Upper lobe of right lung (tissue), 1 donor: ENCODE data around the gene PRSS38. TPM values are rescaled to one million over a fixed set of nuclear protein-coding genes. Genes with fewer than 3 reads are reported as not detected.

ENCODE experiments used
- ATAC-seq: fragments of 200-7000 bp; cut with Tn5 transposase; one replicate; pipeline ENCODE4 v1.9.1; 2020; ENCODE audit warnings: mild to moderate bottlenecking, moderate library complexity
- DNase-seq: peaks from one replicate; pipeline ENCODE4 v3.0.0-alpha.2; 2020
- H3K27ac ChIP-seq: fragments of 200-600 bp; one replicate; pipeline ENCODE4 v1.8.0; 2022
- H3K27me3 ChIP-seq: fragments of 200-600 bp; one replicate; pipeline ENCODE4 v1.8.0; 2022; ENCODE audit warnings: mild to moderate bottlenecking
- H3K36me3 ChIP-seq: fragments of 200-600 bp; one replicate; pipeline ENCODE4 v1.8.0; 2022
- H3K4me1 ChIP-seq: fragments of 200-600 bp; one replicate; pipeline ENCODE4 v1.8.0; 2022
- H3K4me3 ChIP-seq: fragments of 200-600 bp; one replicate; pipeline ENCODE4 v1.8.0; 2022; ENCODE audit warnings: mild to moderate bottlenecking
- H3K9me3 ChIP-seq: fragments of 200-600 bp; one replicate; pipeline ENCODE4 v1.8.0; 2022
- intact Hi-C: fragments of 100-400 bp; cut with DNase I; formaldehyde crosslinking; loops from one replicate; pipeline ENCODE4 v1.11.0; 2022
- total RNA-seq: library from RNA; stranded (reverse); fragmentation: NEBNext Ultra II Directional; extraction: Animal tissue kit (Norgen Biotek cat#: 25700); gene quantifications from one replicate; pipeline ENCODE4 v1.2.1, GENCODE V29; 2021
- TF ChIP-seq, protein P1 (sequence below): fragments of 200-600 bp; IDR thresholded peaks from one replicate; pipeline ENCODE4 v1.8.0; 2022; ENCODE audit warnings: antibody characterized with exemption
- donor health status: DM: no; HTN: yes; CAD: no; lungs with severe emphysema.

The PRSS38 gene
- total RNA-seq, 1 donor from 2014 or later = not detected

DNA sequence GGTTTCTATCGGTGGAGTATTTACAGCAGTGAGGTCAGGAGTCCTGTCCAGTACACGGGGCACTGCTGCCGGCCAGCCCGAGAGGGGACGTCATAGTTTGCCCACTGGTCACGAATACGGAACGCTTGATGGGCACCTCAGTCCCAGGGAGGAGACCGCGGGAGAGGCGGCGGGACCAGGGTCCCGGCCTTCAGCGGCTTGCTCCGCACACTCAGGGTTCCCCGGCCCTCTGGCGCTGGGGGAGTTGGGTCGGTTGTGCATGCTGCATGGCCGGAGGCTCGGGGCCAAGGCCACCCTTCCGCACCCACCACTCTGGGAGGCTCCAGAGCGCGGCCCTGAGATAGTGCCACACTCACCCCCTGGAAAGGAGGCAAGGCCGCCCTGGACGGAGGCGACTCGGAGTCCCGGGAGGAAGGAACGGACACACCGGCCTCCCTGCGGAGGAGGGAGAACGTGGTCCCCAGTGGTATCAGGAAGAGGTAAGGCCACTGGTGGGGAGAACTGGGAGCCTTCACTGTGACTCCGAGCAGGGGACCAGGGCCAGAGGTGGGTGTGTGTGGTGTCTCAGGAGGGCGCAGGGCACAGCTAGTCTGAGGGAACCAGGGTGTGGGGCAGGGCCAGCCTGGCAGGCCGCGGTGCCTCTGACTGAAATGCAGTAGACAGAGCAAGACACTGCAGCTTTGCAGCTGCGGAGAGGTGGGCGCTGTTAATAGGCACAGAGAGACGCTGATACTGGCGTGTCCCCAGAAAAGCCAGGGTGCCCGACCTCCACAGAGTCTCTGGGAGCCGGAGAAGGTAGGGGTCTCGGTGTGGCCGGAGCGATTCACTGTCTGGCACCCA is 28.6 kb upstream of the PRSS38 start:
- peaks cover 13% of the 10 kb centered on the region for H3K4me1 ChIP-seq
- H3K4me3 ChIP-seq = peak overlapping the region; percentile 58
- H3K36me3 ChIP-seq = no peaks in the 10 kb centered on the region
- H3K27me3 ChIP-seq = no peaks in the 10 kb centered on the region
- peak overlapping the region; percentile 53 for H3K27ac ChIP-seq
- DNase-seq (peak; percentile 68), ATAC-seq (peak; percentile 1)
- TF ChIP-seq, protein P1, sequence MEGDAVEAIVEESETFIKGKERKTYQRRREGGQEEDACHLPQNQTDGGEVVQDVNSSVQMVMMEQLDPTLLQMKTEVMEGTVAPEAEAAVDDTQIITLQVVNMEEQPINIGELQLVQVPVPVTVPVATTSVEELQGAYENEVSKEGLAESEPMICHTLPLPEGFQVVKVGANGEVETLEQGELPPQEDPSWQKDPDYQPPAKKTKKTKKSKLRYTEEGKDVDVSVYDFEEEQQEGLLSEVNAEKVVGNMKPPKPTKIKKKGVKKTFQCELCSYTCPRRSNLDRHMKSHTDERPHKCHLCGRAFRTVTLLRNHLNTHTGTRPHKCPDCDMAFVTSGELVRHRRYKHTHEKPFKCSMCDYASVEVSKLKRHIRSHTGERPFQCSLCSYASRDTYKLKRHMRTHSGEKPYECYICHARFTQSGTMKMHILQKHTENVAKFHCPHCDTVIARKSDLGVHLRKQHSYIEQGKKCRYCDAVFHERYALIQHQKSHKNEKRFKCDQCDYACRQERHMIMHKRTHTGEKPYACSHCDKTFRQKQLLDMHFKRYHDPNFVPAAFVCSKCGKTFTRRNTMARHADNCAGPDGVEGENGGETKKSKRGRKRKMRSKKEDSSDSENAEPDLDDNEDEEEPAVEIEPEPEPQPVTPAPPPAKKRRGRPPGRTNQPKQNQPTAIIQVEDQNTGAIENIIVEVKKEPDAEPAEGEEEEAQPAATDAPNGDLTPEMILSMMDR = no peak
- intact Hi-C loops = no loop called here
- no peaks in the 10 kb centered on the region for H3K9me3 ChIP-seq

DNA sequence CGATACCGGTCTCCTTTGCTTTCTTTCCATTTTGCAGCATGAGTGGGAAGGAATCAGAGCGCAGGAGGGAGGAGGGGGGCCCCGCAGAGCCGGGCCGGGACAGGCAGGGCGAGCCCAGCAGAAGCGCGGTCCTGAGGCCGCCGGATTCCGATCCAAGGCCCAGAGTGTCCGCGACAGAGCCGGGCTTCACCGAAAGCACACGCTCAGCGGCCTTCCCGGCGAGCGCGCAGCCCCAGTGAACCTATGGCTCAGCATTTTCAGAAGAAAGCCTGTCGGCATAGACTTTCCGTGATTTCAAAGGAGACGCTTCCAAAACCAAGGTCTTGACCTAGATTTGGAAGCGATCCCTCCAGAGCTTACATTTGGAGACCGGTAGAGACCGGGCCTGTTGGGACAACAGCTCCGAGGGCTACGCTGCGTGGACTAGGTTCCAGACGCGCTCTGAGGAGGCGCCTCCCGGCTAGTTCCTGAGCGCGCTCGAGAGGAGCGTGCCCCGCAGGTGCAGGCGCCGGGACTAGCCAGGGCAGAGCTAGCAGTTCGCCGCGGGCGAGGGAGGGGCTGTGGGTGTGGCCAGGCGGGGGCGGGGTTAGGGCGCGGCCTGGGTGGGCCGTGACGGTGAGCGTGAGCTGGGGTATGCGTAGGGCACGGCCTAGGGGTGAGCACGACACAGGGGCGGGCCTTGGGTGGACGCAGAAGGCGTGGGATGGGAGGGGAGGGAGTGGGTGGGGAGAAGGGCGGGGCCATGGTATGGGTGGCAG is 27.8 kb upstream of the PRSS38 start:
- Histone ChIP-seq H3K27ac (peak overlapping the region; percentile 53), H3K27me3 (no peaks in the 10 kb centered on the region), H3K36me3 (no peaks in the 10 kb centered on the region), H3K9me3 (no peaks in the 10 kb centered on the region), H3K4me3 (peak overlapping the region; percentile 58), H3K4me1 (peaks cover 13% of the 10 kb centered on the region)
- intact Hi-C loops = no loop called here
- TF ChIP-seq, protein P1 = no peak
- peak; percentile 97 for DNase-seq
- ATAC-seq = peak; percentile 95

DNA sequence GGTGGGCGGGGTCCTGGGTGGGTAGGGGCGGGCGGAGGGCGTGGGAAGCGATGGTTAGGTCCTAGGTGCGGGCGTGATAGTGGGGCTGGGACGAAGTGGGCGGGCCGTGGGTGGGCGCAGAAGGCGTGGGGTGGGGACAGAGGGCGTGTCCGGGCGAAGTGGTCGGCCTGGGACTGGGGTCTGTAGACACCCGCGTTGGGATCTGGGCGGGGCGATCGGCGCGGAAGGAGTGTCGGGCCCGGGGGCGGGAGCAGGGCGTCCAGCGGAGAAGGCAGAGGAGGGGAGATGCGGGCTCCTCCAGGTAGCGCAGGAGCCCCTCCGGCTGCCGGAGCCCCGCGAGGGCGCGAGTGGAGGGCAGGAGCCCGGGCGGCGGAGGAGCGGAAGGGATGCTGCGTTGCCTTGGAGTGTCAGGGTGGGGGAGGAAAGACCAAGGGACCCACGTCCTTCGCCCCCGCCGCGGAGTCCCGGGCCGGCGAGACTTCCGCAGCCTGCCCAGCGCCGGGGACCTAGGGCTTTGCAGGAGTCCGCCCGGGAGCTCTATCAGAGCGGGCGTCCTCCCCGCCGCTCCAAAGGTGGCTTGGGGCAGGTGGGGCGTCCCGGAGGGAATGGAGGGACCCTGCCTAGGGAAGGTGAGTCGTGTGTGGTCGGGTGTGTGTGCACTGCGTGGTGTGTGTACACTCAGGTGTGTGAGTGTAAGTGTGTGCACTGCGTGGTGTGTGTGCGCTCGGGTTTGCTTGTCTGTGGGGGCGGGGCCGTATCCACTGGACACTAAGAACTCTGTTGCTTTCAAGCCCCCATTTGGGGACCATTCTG is 27.0 kb upstream of the PRSS38 start:
- H3K36me3 ChIP-seq = no peaks in the 10 kb centered on the region
- H3K27ac ChIP-seq = peak overlapping the region; percentile 31
- peak overlapping the region; percentile 58 for H3K4me3 ChIP-seq
- intact Hi-C loops = no loop called here
- peaks cover 13% of the 10 kb centered on the region for H3K4me1 ChIP-seq
- DNase-seq (peak; percentile 92), ATAC-seq (peak; percentile 78)
- H3K27me3 ChIP-seq = no peaks in the 10 kb centered on the region
- TF ChIP-seq, protein P1 = no peak
- no peaks in the 10 kb centered on the region for H3K9me3 ChIP-seq

DNA sequence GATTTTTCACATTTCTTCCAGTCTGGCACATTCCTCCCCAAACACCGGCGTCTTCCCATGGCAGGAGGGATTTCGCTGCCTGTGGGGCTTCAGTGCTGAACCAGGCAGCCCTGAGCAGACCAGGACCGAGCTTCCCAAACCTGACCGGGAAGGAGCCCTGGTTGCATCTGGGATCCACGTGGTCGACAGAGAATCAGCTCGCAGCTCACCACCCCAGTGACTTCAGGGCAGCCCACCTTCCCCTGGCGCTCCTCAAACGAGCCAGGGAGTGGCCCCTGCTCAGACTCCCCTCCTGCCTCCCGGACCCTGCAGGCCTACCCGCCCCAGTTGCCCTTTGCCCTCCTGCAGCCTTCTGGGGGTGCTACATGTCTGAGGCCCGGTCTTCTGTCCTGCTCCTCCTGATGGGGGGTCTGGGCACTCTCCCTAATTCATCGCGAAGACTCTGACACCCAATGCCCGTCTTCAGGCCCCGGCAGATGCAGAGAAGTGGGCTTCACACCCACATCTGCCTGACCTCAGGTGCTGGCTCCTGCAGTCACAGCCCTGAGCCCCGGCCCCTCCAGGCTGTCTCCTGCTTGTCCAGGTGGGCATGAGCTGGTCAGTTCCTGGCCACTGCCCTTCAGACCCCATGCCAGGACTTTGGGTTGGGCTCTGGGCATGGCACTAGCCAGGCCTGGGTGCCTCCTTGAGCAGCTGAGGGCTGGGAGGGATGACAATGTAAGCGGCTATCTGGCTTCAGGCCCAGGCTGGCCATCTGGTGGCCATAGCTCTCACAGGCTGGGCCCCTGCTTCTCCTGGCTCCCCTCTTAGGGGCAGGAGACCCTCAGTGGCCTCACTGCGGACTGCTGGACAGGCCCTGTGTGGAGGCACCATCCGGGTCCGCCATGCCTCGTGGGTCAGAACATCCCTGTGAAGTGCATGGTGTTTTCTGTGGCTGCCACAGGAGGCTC is 26.1 kb upstream of the PRSS38 start:
- Histone ChIP-seq H3K4me3 (peak overlapping the region; percentile 58), H3K27ac (no peak overlapping the region), H3K27me3 (no peaks in the 10 kb centered on the region), H3K9me3 (no peaks in the 10 kb centered on the region), H3K4me1 (peaks cover 13% of the 10 kb centered on the region), H3K36me3 (no peaks in the 10 kb centered on the region)
- DNase-seq = peak; percentile 59
- intact Hi-C loops = no loop called here
- TF ChIP-seq, protein P1 = no peak
- no peak for ATAC-seq
